ENCODE measurements around the gene SLC25A33.

DNA sequence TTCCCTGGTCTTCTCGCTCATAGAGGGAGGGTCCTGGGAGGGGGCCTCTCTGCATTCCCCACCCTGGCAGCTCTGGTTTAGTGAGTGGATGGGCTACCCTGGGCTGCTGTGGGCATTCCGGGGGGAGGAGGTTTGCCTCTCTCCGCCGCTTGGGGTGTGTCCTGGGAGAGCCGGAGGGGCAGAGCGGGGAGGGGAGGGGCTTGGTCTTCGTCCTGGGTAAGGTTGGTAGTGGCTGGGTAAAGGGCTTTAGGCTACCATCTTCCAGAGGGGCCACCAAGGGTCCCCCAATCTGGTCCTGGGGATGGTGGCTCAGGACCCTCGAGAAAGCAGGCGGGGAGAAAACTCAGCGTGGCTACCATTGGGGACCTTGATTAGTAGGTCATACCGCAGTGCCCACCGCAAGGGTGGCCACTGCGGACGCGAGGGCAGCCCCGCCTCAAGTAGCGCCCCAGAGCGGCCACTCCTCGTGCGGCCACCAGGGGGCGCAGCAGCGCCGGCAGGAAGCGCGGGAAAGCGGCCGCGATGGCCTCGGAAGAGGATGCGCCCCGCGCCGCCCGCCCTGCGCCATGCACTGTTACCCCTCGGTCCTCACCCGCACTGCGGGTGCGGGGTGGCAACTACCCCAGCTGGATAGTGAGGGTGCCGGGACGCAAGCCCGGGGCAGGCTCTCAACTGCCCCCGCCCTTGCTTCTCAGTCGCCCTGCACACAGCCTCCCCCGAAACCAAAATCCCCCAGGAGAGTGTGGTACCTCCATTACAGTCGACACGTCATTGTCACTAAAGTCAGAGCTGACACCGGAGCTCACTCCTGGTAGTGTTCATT is 44.1 kb upstream of the SLC25A33 start:
- TF ChIP-seq CTCF (IDR thresholded peaks at IDR 0.05; ENCODE audit: insufficient read depth, low read length) = peak; percentile 76
- TF ChIP-seq REST (IDR thresholded peaks at IDR 0.05; ENCODE audit: insufficient replicate concordance, low read depth) = no peak
- TF ChIP-seq POLR2AphosphoS5 (IDR thresholded peaks at IDR 0.05; ENCODE audit: low read depth) = no peak
- TF ChIP-seq GABPA (IDR thresholded peaks at IDR 0.05; ENCODE audit: low read depth) = no peak
- TF ChIP-seq SPI1 (IDR thresholded peaks at IDR 0.05; ENCODE audit: borderline replicate concordance, low read depth) = no peak
